ENCODE data around the gene CHST5.
"Not testable (repeated sequence)": the region's sequence is repeated elsewhere in the genome, so short reads cannot be mapped to it uniquely, and the experiment has no call there.

The CHST5 gene

GRCh38 chr16:75534560-75535205 lies 1.2 kb downstream of the CHST5 start:
- no peak overlapping the region for H3K4me3 ChIP-seq (ENCODE audit: insufficient read depth, low read depth, low read length)
- H3K27me3 ChIP-seq (ENCODE audit: control insufficient read depth, insufficient read depth, low read length, poor library complexity, severe bottlenecking) = no peaks in the 10 kb centered on the region
- H3K4me1 ChIP-seq (ENCODE audit: control insufficient read depth, insufficient read depth, low read length) = no peaks in the 10 kb centered on the region
- H3K9me3 ChIP-seq (ENCODE audit: control insufficient read depth, low read length) = no peaks in the 10 kb centered on the region
- H3K27ac ChIP-seq (ENCODE audit: insufficient read depth, low read depth, low read length, poor library complexity, severe bottlenecking) = no peak overlapping the region
- H3K36me3 ChIP-seq (ENCODE audit: control insufficient read depth, insufficient read depth, low read length) = no peaks in the 10 kb centered on the region
- WGBS, 2 experiments = 90 to 93% methylated on average over 19 of the region's 19 CpGs

- Histone ChIP-seq H3K27me3 (ENCODE audit: control insufficient read depth, insufficient read depth, low read length, poor library complexity, severe bottlenecking) (no peaks in the 10 kb centered on the region), H3K9me3 (ENCODE audit: control insufficient read depth, low read length) (no peaks in the 10 kb centered on the region), H3K36me3 (ENCODE audit: control insufficient read depth, insufficient read depth, low read length) (no peaks in the 10 kb centered on the region), H3K4me1 (ENCODE audit: control insufficient read depth, insufficient read depth, low read length) (no peaks in the 10 kb centered on the region), H3K4me3 (ENCODE audit: insufficient read depth, low read depth, low read length) (no peak overlapping the region), H3K27ac (ENCODE audit: insufficient read depth, low read depth, low read length, poor library complexity, severe bottlenecking) (no peak overlapping the region)
- WGBS, 2 experiments = 91 to 92% methylated on average over 2 of the region's 2 CpGs
These were observed 3.1 kb downstream of the CHST5 start for GRCh38 chr16:75532791-75533190.

GRCh38 chr16:75532142-75532765 lies 3.7 kb downstream of the CHST5 start:
- Histone ChIP-seq H3K27ac (ENCODE audit: insufficient read depth, low read depth, low read length, poor library complexity, severe bottlenecking) (no peak overlapping the region), H3K9me3 (ENCODE audit: control insufficient read depth, low read length) (no peaks in the 10 kb centered on the region), H3K36me3 (ENCODE audit: control insufficient read depth, insufficient read depth, low read length) (no peaks in the 10 kb centered on the region), H3K4me1 (ENCODE audit: control insufficient read depth, insufficient read depth, low read length) (no peaks in the 10 kb centered on the region), H3K4me3 (ENCODE audit: insufficient read depth, low read depth, low read length) (no peak overlapping the region), H3K27me3 (ENCODE audit: control insufficient read depth, insufficient read depth, low read length, poor library complexity, severe bottlenecking) (no peaks in the 10 kb centered on the region)
- WGBS, 2 experiments = 89 to 91% methylated on average over 8 of the region's 8 CpGs

- Histone ChIP-seq H3K4me3 (ENCODE audit: insufficient read depth, low read depth, low read length) (no peak overlapping the region), H3K9me3 (ENCODE audit: control insufficient read depth, low read length) (no peaks in the 10 kb centered on the region), H3K27ac (ENCODE audit: insufficient read depth, low read depth, low read length, poor library complexity, severe bottlenecking) (no peak overlapping the region), H3K4me1 (ENCODE audit: control insufficient read depth, insufficient read depth, low read length) (no peaks in the 10 kb centered on the region), H3K27me3 (ENCODE audit: control insufficient read depth, insufficient read depth, low read length, poor library complexity, severe bottlenecking) (no peaks in the 10 kb centered on the region), H3K36me3 (ENCODE audit: control insufficient read depth, insufficient read depth, low read length) (no peaks in the 10 kb centered on the region)
- WGBS, 2 experiments = 96% methylated on average over 29 of the region's 29 CpGs
These were observed 5.9 kb downstream of the CHST5 start for GRCh38 chr16:75529959-75530358.

GRCh38 chr16:75529056-75529905 lies 6.6 kb downstream of the CHST5 start:
- no peaks in the 10 kb centered on the region for H3K9me3 ChIP-seq (ENCODE audit: control insufficient read depth, low read length)
- 96 to 97% methylated on average over 81 of the region's 81 CpGs for WGBS, 2 experiments
- no peak overlapping the region for H3K4me3 ChIP-seq (ENCODE audit: insufficient read depth, low read depth, low read length)
- no peak overlapping the region for H3K27ac ChIP-seq (ENCODE audit: insufficient read depth, low read depth, low read length, poor library complexity, severe bottlenecking)
- H3K27me3 ChIP-seq (ENCODE audit: control insufficient read depth, insufficient read depth, low read length, poor library complexity, severe bottlenecking) = no peaks in the 10 kb centered on the region
- no peaks in the 10 kb centered on the region for H3K4me1 ChIP-seq (ENCODE audit: control insufficient read depth, insufficient read depth, low read length)
- H3K36me3 ChIP-seq (ENCODE audit: control insufficient read depth, insufficient read depth, low read length) = no peaks in the 10 kb centered on the region

GRCh38 chr16:75527825-75528299 lies 8.0 kb downstream of the CHST5 start:
- H3K4me1 ChIP-seq (ENCODE audit: control insufficient read depth, insufficient read depth, low read length) = no peaks in the 10 kb centered on the region
- H3K9me3 ChIP-seq (ENCODE audit: control insufficient read depth, low read length) = no peaks in the 10 kb centered on the region
- H3K4me3 ChIP-seq (ENCODE audit: insufficient read depth, low read depth, low read length) = no peak overlapping the region
- WGBS, 2 experiments = 92 to 95% methylated on average over 5 of the region's 5 CpGs
- H3K27ac ChIP-seq (ENCODE audit: insufficient read depth, low read depth, low read length, poor library complexity, severe bottlenecking) = no peak overlapping the region
- no peaks in the 10 kb centered on the region for H3K36me3 ChIP-seq (ENCODE audit: control insufficient read depth, insufficient read depth, low read length)
- no peaks in the 10 kb centered on the region for H3K27me3 ChIP-seq (ENCODE audit: control insufficient read depth, insufficient read depth, low read length, poor library complexity, severe bottlenecking)

- no peaks in the 10 kb centered on the region for H3K9me3 ChIP-seq (ENCODE audit: control insufficient read depth, low read length)
- H3K4me1 ChIP-seq (ENCODE audit: control insufficient read depth, insufficient read depth, low read length) = no peaks in the 10 kb centered on the region
- H3K36me3 ChIP-seq (ENCODE audit: control insufficient read depth, insufficient read depth, low read length) = no peaks in the 10 kb centered on the region
- 83 to 86% methylated on average over 5 of the region's 5 CpGs for WGBS, 2 experiments
- H3K4me3 ChIP-seq (ENCODE audit: insufficient read depth, low read depth, low read length) = no peak overlapping the region
- H3K27ac ChIP-seq (ENCODE audit: insufficient read depth, low read depth, low read length, poor library complexity, severe bottlenecking) = no peak overlapping the region
- no peaks in the 10 kb centered on the region for H3K27me3 ChIP-seq (ENCODE audit: control insufficient read depth, insufficient read depth, low read length, poor library complexity, severe bottlenecking)
These were observed 9.7 kb downstream of the CHST5 start for GRCh38 chr16:75526032-75526790.

- Histone ChIP-seq H3K9me3 (ENCODE audit: control insufficient read depth, low read length) (no peaks in the 10 kb centered on the region), H3K36me3 (ENCODE audit: control insufficient read depth, insufficient read depth, low read length) (no peaks in the 10 kb centered on the region), H3K27me3 (ENCODE audit: control insufficient read depth, insufficient read depth, low read length, poor library complexity, severe bottlenecking) (no peaks in the 10 kb centered on the region), H3K4me1 (ENCODE audit: control insufficient read depth, insufficient read depth, low read length) (no peaks in the 10 kb centered on the region), H3K4me3 (ENCODE audit: insufficient read depth, low read depth, low read length) (no peak overlapping the region), H3K27ac (ENCODE audit: insufficient read depth, low read depth, low read length, poor library complexity, severe bottlenecking) (no peak overlapping the region)
- 89 to 96% methylated on average over 6 of the region's 6 CpGs for WGBS, 2 experiments
These were observed 16.7 kb downstream of the CHST5 start for GRCh38 chr16:75519175-75519574.

GRCh38 chr16:75516189-75516966 lies 19.5 kb downstream of the CHST5 start:
- H3K4me1 ChIP-seq (ENCODE audit: control insufficient read depth, insufficient read depth, low read length); H3K27me3 ChIP-seq (ENCODE audit: control insufficient read depth, insufficient read depth, low read length, poor library complexity, severe bottlenecking); H3K9me3 ChIP-seq (ENCODE audit: control insufficient read depth, low read length); H3K27ac ChIP-seq (ENCODE audit: insufficient read depth, low read depth, low read length, poor library complexity, severe bottlenecking); H3K36me3 ChIP-seq (ENCODE audit: control insufficient read depth, insufficient read depth, low read length): not testable (repeated sequence)
- H3K4me3 ChIP-seq (ENCODE audit: insufficient read depth, low read depth, low read length) = peak overlapping the region; percentile 62
- 8 to 9% methylated on average over 42 of the region's 42 CpGs for WGBS, 2 experiments
